Stimulated activated CD4-positive, alpha-beta T cell treated with anti-CD3 and anti-CD28 coated beads, TNF-alpha, amount 100 ng/mL, for 24 hours (primary cell): Measurements from ENCODE around the gene RARG.

Experiments
- DNase-seq, 3 experiments: peaks; one replicate each; pipeline ENCODE4 v3.0.0-alpha.2; 2020; ENCODE audit warnings: low read depth in 3 of 3

The RARG gene

GRCh38 chr12:53245286-53245685 lies 13.3 kb upstream of the RARG start:
- DNase-seq: no peak

DNA sequence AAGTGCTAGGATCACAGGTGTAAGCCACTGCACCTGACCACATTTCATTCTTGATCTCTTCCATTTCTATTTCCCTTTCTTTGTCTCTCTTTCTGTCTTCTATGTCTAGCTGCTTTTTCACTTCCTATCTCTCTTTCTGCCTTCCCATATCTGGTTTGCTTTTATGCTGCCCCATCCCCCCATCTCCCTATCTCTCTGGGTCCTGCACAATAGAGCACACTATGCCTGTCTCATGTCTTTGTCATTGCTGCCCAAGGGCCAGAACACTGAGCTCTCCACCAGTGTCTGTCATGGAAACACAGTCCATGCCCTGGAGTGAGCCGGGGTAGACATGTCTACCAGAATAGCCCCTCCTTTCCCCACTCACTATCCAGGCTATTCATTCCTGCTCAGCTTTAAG lies 12.3 kb upstream of the RARG start:
- no peak for DNase-seq

DNA sequence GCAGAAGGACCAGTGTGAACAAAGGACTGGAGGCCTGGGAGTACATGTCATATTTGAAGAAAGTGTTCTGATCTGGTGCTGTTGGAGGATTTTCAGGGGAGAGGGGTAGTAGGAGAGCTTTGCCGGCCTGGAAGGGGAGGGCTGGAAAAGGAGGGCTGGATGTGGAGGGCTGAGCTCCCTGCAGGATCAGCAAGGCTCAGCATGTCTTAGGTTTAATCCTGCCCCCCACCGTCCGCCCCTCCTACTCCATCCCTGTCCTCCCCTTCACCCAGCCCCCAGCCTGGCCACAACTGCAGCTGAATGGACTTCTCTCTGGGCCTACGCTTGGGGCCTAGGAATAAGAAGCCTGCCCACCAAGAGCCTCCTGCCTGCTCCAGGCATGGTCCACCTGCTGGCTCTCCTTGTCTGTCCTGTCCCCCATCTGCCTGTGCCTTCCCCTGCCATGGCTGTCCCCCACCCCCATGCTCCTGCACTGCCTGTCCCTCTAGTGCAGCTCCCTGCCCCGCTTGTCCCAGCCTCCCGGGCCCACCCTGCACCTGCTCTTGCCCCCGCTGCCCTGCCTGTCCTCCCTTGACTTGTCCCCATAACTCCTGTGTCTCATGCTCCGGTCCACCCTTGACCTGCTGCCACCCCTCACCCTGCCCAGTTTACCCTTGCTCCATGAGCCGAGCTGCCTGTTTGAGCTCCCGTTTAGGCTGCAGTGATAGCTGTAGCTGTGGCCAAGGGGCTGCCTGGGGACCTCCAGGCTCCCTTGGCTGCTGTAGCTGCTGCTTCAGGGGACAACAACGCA lies 9.8 kb upstream of the RARG start:
- DNase-seq: no peak

- DNase-seq: no peak
Measured at GRCh38 chr12:53239643-53240258, 7.7 kb upstream of the RARG start.

- no peak for DNase-seq
Measured at GRCh38 chr12:53236443-53237111, 4.6 kb upstream of the RARG start.

DNA sequence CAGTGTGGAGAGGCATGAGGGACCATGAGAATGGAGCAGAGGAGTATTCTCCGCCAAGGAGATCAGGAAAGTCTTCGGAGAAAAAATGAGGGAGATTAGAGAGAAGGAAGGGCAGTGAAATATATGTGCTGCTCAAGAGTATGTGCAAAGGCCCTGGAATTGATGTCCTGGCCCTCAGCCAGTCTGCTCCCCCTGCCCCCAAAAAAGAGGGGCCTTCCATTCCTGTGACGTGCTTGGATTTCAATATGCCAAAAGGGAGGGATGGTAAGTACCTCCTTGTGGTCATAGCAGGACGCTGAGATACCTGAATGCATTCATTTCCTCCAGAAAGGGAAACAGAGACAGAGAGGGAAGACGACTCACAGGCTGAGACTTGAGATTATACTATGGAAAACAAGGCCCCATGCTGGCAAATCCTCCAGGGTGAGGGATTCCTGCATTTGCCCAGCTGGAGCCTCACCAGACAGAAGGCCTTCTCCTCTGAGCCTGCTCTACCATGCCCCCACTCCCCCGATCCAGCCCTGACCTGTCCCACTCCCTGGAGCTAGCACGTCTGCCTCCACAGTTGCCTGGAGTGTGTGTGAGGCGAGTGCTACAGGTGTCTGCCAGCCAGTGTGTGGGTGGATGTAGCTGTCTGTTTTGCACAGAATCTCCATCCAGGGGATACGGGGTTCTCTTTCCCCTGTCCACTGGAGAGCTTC lies 3.9 kb upstream of the RARG start:
- no peak for DNase-seq

DNA sequence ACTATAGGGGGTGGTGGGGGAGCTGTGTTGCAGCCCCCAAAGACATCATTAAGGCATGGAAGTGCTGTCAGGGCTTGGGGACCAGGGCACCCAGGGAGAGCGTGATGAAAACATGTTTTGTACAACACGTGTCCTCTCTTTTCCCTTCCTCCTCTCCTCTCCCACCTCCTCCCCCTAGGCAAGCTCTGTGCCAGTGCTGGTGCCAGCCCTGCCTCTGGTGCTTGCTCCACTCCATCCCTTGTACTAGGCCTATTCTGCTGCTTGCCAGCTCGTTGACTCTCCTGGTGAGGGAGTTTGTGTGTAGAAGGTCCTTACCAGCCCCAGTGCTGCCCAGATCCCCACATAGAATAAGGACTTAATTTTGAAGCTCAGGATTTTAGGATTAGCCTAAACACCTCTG lies 3.2 kb upstream of the RARG start:
- DNase-seq: no peak

DNA sequence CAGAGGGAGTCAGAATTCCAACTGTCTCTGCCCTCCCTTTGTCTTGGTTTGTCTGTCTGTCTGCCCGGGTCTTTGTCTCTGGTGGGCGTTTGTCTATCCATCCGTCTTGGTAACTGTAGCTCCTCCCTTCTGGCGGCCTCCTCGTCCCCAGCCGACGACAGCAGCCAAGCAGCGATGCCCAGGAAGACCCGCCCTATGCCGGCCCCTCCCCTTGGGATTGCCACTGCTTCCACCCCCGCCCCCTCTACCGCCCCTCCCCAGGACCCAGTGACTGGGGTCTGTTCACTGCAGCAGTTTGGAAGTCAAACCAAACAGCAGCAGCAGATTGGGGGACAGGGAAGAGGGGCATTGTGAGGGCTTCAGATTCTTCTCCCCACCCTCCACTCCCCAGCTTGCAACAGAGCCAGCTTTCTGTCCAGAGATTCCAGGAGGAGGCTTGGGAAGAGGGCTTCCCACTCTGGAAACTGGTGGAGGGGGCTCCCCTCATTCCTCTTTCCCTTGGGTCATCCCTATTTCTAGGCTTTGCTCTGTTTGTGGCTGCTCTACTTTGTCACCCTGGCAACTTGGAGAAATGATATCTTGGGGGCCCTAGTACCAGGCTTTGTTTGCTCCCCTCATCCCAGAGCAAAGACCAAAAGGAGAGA lies 2.4 kb upstream of the RARG start:
- no peak for DNase-seq

DNA sequence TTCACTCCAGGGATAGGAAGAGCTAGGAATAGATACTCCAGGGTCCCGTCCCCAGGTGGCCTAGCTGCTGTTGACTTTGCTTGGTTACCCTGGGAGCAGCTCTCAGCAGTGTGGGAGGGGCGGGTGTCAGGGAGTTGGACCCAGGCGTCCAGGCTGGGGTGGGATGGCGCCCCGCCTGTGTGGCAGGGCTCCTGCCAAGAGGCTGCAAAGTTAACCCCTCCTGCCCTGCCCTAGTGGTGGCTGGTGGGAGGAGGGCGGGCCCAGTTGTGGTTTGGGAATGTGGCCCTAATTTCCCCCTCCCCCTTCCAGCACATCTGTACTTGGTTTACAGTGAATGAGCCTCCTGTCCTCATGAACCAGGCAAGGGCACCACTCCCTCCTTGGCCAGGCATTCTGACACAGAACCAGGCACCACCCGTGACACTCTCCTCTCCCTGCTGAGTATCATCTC lies 1.7 kb upstream of the RARG start:
- no peak for DNase-seq

DNA sequence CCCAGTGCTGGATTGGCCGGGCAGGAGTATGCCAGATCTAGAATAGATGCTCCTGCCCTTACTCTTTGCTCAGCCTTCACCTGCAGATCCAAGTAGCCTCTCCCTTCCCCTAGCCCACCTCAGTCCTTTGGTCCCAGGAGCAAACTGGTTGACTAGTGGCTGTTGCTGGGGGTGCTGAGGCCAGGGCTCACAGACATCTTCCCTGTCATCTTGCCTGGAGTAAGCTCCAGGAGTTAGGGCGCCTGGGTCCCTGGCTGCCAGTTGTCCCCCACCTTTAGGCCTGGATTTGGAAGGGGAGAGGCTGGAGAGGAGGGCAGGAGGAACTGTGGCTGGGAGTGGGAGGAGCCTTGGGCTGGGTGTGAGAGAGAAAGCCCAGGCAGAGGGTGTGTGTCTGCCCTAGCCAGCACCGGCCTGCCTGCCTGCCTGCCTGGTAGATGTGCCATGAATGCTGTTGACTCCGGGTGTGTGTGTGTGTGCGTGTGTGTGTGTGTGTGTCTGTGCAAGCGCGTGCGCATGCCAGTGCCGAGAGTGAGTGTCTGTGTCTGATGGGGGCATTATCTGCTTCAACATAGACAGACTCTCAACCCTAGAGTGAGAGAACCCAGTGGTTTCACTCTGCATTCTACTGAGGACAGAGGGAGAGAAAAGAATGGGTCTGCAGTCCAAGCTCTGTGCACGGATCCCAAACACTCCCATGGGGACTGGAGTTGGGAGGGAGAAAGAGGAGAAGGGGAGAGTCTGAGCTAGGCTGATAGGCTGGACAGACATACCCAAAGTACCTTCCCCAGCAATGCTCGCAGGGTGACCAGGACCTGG lies 845 bp upstream of the RARG start:
- DNase-seq: no peak

- no peak for DNase-seq
Measured at GRCh38 chr12:53231671-53231920, 413 bp downstream of the RARG start.

GRCh38 chr12:53230108-53230845 lies 1.7 kb downstream of the RARG start:
- no peak for DNase-seq

- DNase-seq: no peak
Measured at GRCh38 chr12:53229454-53229853, 2.6 kb downstream of the RARG start.

GRCh38 chr12:53227836-53228235 lies 4.2 kb downstream of the RARG start:
- no peak for DNase-seq

DNA sequence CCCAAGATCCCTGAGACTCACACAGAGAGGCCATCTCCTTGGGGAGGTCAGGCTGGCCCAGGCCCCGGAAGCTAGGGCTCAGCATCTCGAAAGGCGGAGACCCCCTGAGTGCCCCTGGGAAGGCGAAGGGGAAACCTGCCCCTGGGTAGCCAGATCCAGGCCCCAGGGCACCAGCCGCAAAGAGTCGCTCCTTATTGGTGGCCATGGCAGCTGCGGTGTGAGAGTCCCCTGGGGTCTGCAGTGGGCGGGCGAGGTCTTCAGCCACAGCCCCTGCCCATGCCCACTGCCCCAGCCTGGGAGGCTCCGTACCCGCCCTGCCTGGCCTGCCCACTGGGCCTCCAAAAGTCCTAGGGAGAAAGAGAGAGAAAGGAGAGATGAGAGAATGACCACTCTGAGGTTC lies 4.7 kb downstream of the RARG start:
- DNase-seq: no peak

GRCh38 chr12:53226815-53227214 lies 5.2 kb downstream of the RARG start:
- no peak for DNase-seq

GRCh38 chr12:53225635-53226424 lies 6.2 kb downstream of the RARG start:
- no peak for DNase-seq

DNA sequence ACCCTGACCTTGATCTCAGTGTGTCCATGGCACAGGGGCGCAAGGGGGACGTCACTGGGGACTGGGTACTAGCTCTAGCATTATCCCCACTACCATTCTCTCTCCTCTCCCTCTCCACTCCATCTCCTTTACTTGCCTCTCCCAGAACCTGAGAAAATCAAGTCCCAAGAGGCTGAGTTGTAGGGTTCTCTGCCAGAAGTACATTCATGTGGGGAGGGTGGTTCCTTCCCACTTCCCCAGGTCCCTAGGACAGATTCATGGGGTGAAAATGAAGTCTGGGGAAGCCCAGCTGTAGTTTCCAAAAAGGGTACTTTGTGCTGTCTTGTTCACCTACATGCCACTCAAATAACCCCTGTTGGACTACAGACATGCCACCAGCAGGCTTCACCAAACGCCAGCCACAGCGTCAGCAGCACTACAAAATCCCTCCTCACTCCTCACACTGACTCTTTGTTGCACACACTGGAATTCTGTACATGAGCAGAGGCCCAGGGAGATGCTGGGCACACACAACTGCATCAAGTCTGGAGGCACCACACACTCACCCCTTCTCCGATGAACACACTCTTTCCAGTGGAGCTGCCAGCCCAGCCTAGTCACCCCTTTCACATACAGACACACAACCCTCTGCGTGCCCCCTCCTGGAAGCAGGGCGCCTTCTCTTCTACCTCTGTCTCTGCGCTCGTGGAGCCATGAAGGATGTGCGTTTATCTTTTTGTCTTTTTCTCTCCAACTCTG lies 6.9 kb downstream of the RARG start:
- no peak for DNase-seq
